ENCODE results near the gene TENM4.

DNA sequence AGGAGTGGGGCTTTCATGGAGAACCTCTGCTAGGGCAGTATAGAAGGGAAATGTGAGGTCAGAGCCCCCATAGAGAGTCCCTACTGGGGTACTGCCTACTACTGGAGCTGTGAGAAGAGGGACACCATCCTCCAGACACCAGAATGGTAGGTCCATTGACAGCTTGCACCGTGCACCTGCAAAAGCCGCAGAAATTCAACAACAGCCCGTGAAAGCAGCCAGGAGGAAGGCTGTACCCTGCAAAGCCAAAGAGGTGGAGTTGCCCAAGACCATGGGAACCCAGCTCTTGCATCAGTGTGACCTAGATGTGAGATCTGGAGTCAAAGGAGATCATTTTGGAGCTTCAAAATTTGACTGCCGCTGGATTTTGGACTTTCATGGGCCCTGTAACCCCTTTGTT, 245.6 kb downstream of the TENM4 start:
- no peak for TF ChIP-seq REST (IDR thresholded peaks at IDR 0.05; ENCODE audit: insufficient read depth in 1 of 2, low read depth in 2 of 2, low read length in 2 of 2)
- no peak for TF ChIP-seq SIN3A (IDR thresholded peaks at IDR 0.05; ENCODE audit: borderline replicate concordance, insufficient read depth, low read length)
- TF ChIP-seq POLR2AphosphoS5 (IDR thresholded peaks at IDR 0.05; ENCODE audit: low read depth, low read length): no peak
